ENCODE data around the gene ZNF862.
A peak's percentile ranks its signal among the peaks of the same experiment; 100 is the strongest.

ZNF862 gene

DNA sequence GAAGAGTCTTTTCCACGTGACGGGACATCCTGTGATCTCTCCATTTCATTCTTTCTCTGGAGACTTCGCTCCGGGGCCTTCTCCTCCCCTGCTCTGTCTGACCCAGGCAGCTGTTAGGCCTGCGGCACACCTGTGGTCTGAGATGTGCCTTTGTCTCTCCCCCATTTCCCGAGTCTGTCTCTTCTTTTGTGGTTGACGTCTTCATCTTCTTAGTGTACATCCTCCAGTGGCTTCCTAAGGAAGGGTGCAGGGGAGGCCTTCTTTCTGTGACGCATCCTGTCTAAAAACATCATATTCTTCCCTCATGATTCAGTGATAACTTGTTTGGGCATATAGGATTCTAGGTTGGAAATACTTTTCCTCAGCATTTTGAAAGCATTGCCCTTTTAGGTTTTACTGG, 18.4 kb downstream of the ZNF862 start:
- no peak overlapping the region for H3K4ac ChIP-seq (ENCODE audit: low read depth, low read length)
- no CpG with 5 or more reads among the region's 8 CpGs for WGBS (ENCODE audit: extremely low coverage, insufficient coverage, low lambda C conversion rate)
- no peak overlapping the region for H3K9ac ChIP-seq (ENCODE audit: low read length)
- no peaks in the 10 kb centered on the region for H3K27me3 ChIP-seq (ENCODE audit: insufficient read depth, low read length, poor library complexity)
- H3K4me1 ChIP-seq (ENCODE audit: control insufficient read depth, low read depth, low read length) = peaks cover 5% of the 10 kb centered on the region
- no peak overlapping the region for H3K4me3 ChIP-seq (ENCODE audit: low read length)
- H2BK120ac ChIP-seq (ENCODE audit: low read depth, low read length) = no peak overlapping the region
- no peak overlapping the region for H4K5ac ChIP-seq (ENCODE audit: low read length)
- no peak overlapping the region for H2BK5ac ChIP-seq (ENCODE audit: low read length)
- no peak overlapping the region for H3K27ac ChIP-seq (ENCODE audit: low read depth, low read length)
- no peak for DNase-seq
- H4K8ac ChIP-seq (ENCODE audit: low read depth, low read length) = no peak overlapping the region
- H3K79me2 ChIP-seq (ENCODE audit: control insufficient read depth, insufficient read depth, low read length) = no peaks in the 10 kb centered on the region
- H3K79me1 ChIP-seq (ENCODE audit: low read length) = no peaks in the 10 kb centered on the region
- no peak overlapping the region for H2AK5ac ChIP-seq (ENCODE audit: low read length)
- H3K4me2 ChIP-seq (ENCODE audit: low read length) = no peak overlapping the region
- H3K18ac ChIP-seq (ENCODE audit: low read length) = no peak overlapping the region
- H3K56ac ChIP-seq (ENCODE audit: low read length) = no peak overlapping the region
- no peaks in the 10 kb centered on the region for H3K36me3 ChIP-seq (ENCODE audit: control insufficient read depth, insufficient read depth, low read length)
- no peak overlapping the region for H2BK15ac ChIP-seq (replicated peaks; ENCODE audit: low read depth)
- no peak overlapping the region for H3K23ac ChIP-seq (ENCODE audit: low read length)

GRCh38 chr7:149859369-149859768, 21.2 kb downstream of the ZNF862 start:
- Histone ChIP-seq H3K27ac (ENCODE audit: low read depth, low read length) (no peak overlapping the region), H3K27me3 (ENCODE audit: insufficient read depth, low read length, poor library complexity) (no peaks in the 10 kb centered on the region), H2BK15ac (replicated peaks; ENCODE audit: low read depth) (no peak overlapping the region), H3K4me3 (ENCODE audit: low read length) (no peak overlapping the region), H3K79me2 (ENCODE audit: control insufficient read depth, insufficient read depth, low read length) (no peaks in the 10 kb centered on the region), H3K4me1 (ENCODE audit: control insufficient read depth, low read depth, low read length) (peaks cover 5% of the 10 kb centered on the region), H2BK5ac (ENCODE audit: low read length) (no peak overlapping the region), H3K36me3 (ENCODE audit: control insufficient read depth, insufficient read depth, low read length) (no peaks in the 10 kb centered on the region), H3K4ac (ENCODE audit: low read depth, low read length) (no peak overlapping the region), H4K5ac (ENCODE audit: low read length) (no peak overlapping the region), H3K56ac (ENCODE audit: low read length) (no peak overlapping the region), H2AK5ac (ENCODE audit: low read length) (no peak overlapping the region), H4K8ac (ENCODE audit: low read depth, low read length) (no peak overlapping the region), H3K18ac (ENCODE audit: low read length) (no peak overlapping the region), H3K23ac (ENCODE audit: low read length) (no peak overlapping the region), H3K79me1 (ENCODE audit: low read length) (no peaks in the 10 kb centered on the region), H3K4me2 (ENCODE audit: low read length) (no peak overlapping the region), H2BK120ac (ENCODE audit: low read depth, low read length) (no peak overlapping the region), H3K9ac (ENCODE audit: low read length) (no peak overlapping the region)
- no CpG with 5 or more reads among the region's 6 CpGs for WGBS (ENCODE audit: extremely low coverage, insufficient coverage, low lambda C conversion rate)
- no peak for DNase-seq

DNA sequence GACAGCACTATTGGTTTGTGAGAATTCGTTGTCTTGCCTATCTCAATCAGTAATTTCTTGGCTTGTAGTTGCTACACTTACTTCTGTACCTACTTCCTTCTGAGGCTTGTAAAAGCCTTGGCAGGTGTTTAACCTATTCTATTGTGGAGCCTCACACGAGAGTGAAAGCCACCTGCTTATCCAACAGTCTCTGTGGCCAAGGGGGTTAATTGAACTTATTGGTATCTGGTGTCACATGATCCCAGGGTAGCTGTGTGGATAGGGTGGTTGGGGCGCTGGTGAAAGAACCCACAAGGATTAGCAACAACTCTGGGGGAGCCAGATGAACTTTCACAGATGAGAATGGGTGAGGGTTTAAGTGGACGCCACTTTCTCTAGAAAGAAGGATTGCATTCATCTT, 21.7 kb downstream of the ZNF862 start:
- H4K5ac ChIP-seq (ENCODE audit: low read length) = no peak overlapping the region
- no CpG with 5 or more reads among the region's 4 CpGs for WGBS (ENCODE audit: extremely low coverage, insufficient coverage, low lambda C conversion rate)
- H3K79me2 ChIP-seq (ENCODE audit: control insufficient read depth, insufficient read depth, low read length) = no peaks in the 10 kb centered on the region
- no peak overlapping the region for H4K8ac ChIP-seq (ENCODE audit: low read depth, low read length)
- no peak overlapping the region for H2BK5ac ChIP-seq (ENCODE audit: low read length)
- H3K4ac ChIP-seq (ENCODE audit: low read depth, low read length) = no peak overlapping the region
- no peak overlapping the region for H3K23ac ChIP-seq (ENCODE audit: low read length)
- no peaks in the 10 kb centered on the region for H3K36me3 ChIP-seq (ENCODE audit: control insufficient read depth, insufficient read depth, low read length)
- no peaks in the 10 kb centered on the region for H3K79me1 ChIP-seq (ENCODE audit: low read length)
- peaks cover 2% of the 10 kb centered on the region for H3K4me1 ChIP-seq (ENCODE audit: control insufficient read depth, low read depth, low read length)
- H2BK15ac ChIP-seq (replicated peaks; ENCODE audit: low read depth) = no peak overlapping the region
- no peak overlapping the region for H2AK5ac ChIP-seq (ENCODE audit: low read length)
- no peak overlapping the region for H3K9ac ChIP-seq (ENCODE audit: low read length)
- no peak overlapping the region for H3K4me3 ChIP-seq (ENCODE audit: low read length)
- no peak overlapping the region for H3K4me2 ChIP-seq (ENCODE audit: low read length)
- H3K27me3 ChIP-seq (ENCODE audit: insufficient read depth, low read length, poor library complexity) = no peaks in the 10 kb centered on the region
- no peak overlapping the region for H2BK120ac ChIP-seq (ENCODE audit: low read depth, low read length)
- no peak overlapping the region for H3K27ac ChIP-seq (ENCODE audit: low read depth, low read length)
- no peak for DNase-seq
- H3K18ac ChIP-seq (ENCODE audit: low read length) = no peak overlapping the region
- H3K56ac ChIP-seq (ENCODE audit: low read length) = no peak overlapping the region

DNA sequence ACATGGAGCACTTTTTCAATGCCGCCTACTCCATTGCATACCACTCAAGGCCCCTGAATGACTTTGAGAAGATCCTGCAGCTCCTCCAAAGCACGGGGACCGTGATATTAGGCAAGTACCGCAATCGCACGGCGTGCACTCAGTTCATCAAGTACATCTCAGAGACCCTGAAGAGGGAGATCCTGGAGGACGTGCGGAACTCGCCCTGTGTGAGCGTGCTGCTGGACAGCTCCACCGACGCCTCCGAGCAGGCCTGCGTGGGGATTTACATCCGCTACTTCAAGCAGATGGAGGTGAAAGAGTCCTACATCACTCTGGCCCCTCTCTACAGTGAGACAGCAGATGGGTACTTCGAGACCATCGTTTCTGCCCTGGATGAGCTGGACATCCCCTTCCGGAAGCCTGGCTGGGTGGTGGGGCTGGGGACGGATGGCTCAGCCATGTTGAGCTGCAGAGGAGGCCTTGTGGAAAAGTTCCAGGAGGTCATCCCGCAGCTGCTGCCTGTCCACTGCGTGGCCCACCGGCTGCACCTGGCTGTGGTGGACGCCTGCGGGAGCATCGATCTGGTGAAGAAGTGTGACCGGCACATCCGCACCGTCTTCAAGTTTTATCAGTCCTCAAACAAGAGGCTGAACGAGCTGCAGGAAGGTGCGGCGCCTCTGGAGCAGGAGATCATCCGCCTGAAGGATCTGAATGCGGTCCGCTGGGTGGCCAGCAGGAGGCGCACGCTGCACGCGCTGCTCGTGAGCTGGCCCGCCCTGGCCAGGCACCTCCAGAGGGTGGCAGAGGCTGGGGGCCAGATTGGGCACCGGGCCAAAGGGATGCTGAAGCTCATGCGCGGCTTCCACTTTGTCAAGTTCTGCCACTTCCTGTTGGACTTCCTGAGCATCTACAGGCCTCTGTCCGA, 22.9 kb downstream of the ZNF862 start:
- H3K79me1 ChIP-seq (ENCODE audit: low read length) = no peaks in the 10 kb centered on the region
- no peak overlapping the region for H2AK5ac ChIP-seq (ENCODE audit: low read length)
- H3K4me3 ChIP-seq (ENCODE audit: low read length) = no peak overlapping the region
- peak; percentile 59 for DNase-seq
- H3K27me3 ChIP-seq (ENCODE audit: insufficient read depth, low read length, poor library complexity) = no peaks in the 10 kb centered on the region
- no peak overlapping the region for H3K4me2 ChIP-seq (ENCODE audit: low read length)
- H2BK15ac ChIP-seq (replicated peaks; ENCODE audit: low read depth) = no peak overlapping the region
- no peak overlapping the region for H3K56ac ChIP-seq (ENCODE audit: low read length)
- no peaks in the 10 kb centered on the region for H3K79me2 ChIP-seq (ENCODE audit: control insufficient read depth, insufficient read depth, low read length)
- no peak overlapping the region for H3K4ac ChIP-seq (ENCODE audit: low read depth, low read length)
- H2BK120ac ChIP-seq (ENCODE audit: low read depth, low read length) = no peak overlapping the region
- H3K9ac ChIP-seq (ENCODE audit: low read length) = no peak overlapping the region
- no peaks in the 10 kb centered on the region for H3K36me3 ChIP-seq (ENCODE audit: control insufficient read depth, insufficient read depth, low read length)
- no peak overlapping the region for H3K23ac ChIP-seq (ENCODE audit: low read length)
- H3K27ac ChIP-seq (ENCODE audit: low read depth, low read length) = no peak overlapping the region
- H4K8ac ChIP-seq (ENCODE audit: low read depth, low read length) = no peak overlapping the region
- H2BK5ac ChIP-seq (ENCODE audit: low read length) = no peak overlapping the region
- H3K18ac ChIP-seq (ENCODE audit: low read length) = no peak overlapping the region
- WGBS (ENCODE audit: extremely low coverage, insufficient coverage, low lambda C conversion rate) = no CpG with 5 or more reads among the region's 45 CpGs
- no peaks in the 10 kb centered on the region for H3K4me1 ChIP-seq (ENCODE audit: control insufficient read depth, low read depth, low read length)
- no peak overlapping the region for H4K5ac ChIP-seq (ENCODE audit: low read length)

DNA sequence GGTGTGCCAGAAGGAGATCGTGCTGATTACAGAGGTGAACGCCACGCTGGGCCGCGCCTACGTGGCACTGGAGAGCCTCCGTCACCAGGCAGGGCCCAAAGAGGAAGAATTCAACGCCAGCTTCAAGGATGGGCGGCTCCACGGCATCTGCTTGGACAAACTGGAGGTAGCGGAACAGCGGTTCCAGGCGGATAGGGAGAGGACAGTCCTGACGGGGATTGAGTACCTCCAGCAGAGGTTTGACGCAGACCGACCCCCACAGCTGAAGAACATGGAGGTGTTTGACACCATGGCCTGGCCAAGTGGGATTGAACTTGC, 23.5 kb downstream of the ZNF862 start:
- Histone ChIP-seq H3K56ac (ENCODE audit: low read length) (no peak overlapping the region), H2BK5ac (ENCODE audit: low read length) (no peak overlapping the region), H2AK5ac (ENCODE audit: low read length) (no peak overlapping the region), H3K9ac (ENCODE audit: low read length) (no peak overlapping the region), H3K79me2 (ENCODE audit: control insufficient read depth, insufficient read depth, low read length) (no peaks in the 10 kb centered on the region), H3K4me3 (ENCODE audit: low read length) (no peak overlapping the region), H3K18ac (ENCODE audit: low read length) (no peak overlapping the region), H4K8ac (ENCODE audit: low read depth, low read length) (no peak overlapping the region), H3K27ac (ENCODE audit: low read depth, low read length) (no peak overlapping the region), H3K4me1 (ENCODE audit: control insufficient read depth, low read depth, low read length) (no peaks in the 10 kb centered on the region), H3K79me1 (ENCODE audit: low read length) (no peaks in the 10 kb centered on the region), H3K23ac (ENCODE audit: low read length) (no peak overlapping the region), H3K4ac (ENCODE audit: low read depth, low read length) (no peak overlapping the region), H2BK120ac (ENCODE audit: low read depth, low read length) (no peak overlapping the region), H4K5ac (ENCODE audit: low read length) (no peak overlapping the region), H3K4me2 (ENCODE audit: low read length) (no peak overlapping the region), H2BK15ac (replicated peaks; ENCODE audit: low read depth) (no peak overlapping the region), H3K36me3 (ENCODE audit: control insufficient read depth, insufficient read depth, low read length) (no peaks in the 10 kb centered on the region), H3K27me3 (ENCODE audit: insufficient read depth, low read length, poor library complexity) (no peaks in the 10 kb centered on the region)
- DNase-seq = no peak
- WGBS (ENCODE audit: extremely low coverage, insufficient coverage, low lambda C conversion rate) = no CpG with 5 or more reads among the region's 16 CpGs

- Histone ChIP-seq H2BK15ac (replicated peaks; ENCODE audit: low read depth) (no peak overlapping the region), H3K27ac (ENCODE audit: low read depth, low read length) (no peak overlapping the region), H2BK120ac (ENCODE audit: low read depth, low read length) (no peak overlapping the region), H3K4me2 (ENCODE audit: low read length) (no peak overlapping the region), H4K8ac (ENCODE audit: low read depth, low read length) (no peak overlapping the region), H2AK5ac (ENCODE audit: low read length) (no peak overlapping the region), H2BK5ac (ENCODE audit: low read length) (no peak overlapping the region), H3K79me2 (ENCODE audit: control insufficient read depth, insufficient read depth, low read length) (no peaks in the 10 kb centered on the region), H3K4me1 (ENCODE audit: control insufficient read depth, low read depth, low read length) (no peaks in the 10 kb centered on the region), H3K18ac (ENCODE audit: low read length) (no peak overlapping the region), H3K23ac (ENCODE audit: low read length) (no peak overlapping the region), H3K4ac (ENCODE audit: low read depth, low read length) (no peak overlapping the region), H3K4me3 (ENCODE audit: low read length) (no peak overlapping the region), H3K27me3 (ENCODE audit: insufficient read depth, low read length, poor library complexity) (no peaks in the 10 kb centered on the region), H4K5ac (ENCODE audit: low read length) (no peak overlapping the region), H3K9ac (ENCODE audit: low read length) (no peak overlapping the region), H3K79me1 (ENCODE audit: low read length) (no peaks in the 10 kb centered on the region), H3K36me3 (ENCODE audit: control insufficient read depth, insufficient read depth, low read length) (no peaks in the 10 kb centered on the region), H3K56ac (ENCODE audit: low read length) (no peak overlapping the region)
- no peak for DNase-seq
- no CpG with 5 or more reads among the region's 18 CpGs for WGBS (ENCODE audit: extremely low coverage, insufficient coverage, low lambda C conversion rate)
These were observed 24.0 kb downstream of the ZNF862 start for GRCh38 chr7:149862156-149862555.

All from mesendoderm (in vitro differentiated cells).